SHP77 (cell line): ENCODE measurements around the gene GLCCI1.

Source experiments
- DNase-seq, 2 experiments: peaks; one replicate each; lab custom pipeline; 2025; lab: John Stamatoyannopoulos, UW

Gene GLCCI1

DNA sequence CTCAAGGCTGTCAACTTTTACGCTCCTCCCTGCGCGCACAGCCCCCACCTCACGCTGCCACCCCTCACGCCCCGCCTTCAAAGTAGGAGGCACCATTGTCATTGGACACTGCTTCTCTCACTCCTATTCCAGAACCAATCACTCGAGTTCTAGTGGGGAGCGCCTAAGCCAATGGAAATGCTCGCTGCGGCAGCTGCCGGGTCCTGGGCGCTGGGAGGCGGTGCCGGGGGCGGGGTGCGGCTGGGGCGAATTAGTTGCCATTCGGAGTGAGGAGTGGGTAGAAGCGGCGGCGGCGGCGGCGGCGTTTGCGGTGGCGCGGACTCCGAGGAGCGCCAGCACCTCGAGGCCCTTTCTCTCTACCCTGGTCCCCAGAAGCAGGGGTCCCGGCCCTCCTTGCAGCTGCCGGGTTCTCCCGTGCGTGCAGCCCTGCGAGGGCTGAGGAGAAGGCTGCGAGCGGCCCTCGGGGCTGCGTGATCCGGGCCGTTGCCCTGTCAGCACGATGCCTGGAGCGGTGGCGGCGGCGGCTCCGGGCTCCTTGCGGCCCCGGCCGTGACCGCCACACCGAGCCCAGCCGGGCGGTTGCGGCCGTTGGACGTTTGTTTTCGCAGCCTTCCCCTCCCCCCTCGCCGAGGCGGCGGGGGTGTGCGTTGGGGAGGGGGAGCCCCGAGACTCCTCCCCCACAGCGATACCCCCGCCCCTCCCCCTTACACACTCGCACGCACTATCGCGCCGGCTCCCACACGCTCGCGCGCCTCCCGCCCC is at the start of gene GLCCI1:
Gene GLCCI1, plus strand, starts transcription at position 253 of the 762 bp plus-strand sequence. CDS start 555 bp downstream, outside the sequence.
- DNase-seq: peak; percentile 99

DNA sequence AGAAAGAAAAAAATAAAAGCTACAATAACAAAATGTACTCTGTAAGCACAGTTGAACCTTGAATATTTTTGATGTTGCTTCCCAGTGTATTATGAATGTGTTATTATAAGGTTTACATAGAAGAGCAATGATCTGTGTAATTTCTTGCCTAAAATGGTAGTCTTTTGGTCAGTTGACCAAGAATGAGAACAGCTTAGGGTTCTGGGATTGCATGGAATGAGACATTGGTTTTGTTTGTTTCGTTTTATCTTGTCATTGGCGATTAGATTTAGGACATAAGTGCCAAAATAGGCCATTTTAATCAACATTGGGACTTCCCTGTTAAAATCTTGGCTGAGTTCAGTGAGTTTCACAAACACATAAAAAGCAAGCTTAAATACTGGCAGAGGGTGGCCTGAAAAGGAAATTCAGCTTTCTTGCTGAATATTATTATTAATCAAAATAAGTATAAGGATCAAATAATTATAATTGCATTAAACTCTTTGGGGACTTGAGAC is 49.1 kb upstream of the GLCCI1 start:
- no peak for DNase-seq

GRCh38 chr7:7920056-7920455 is 48.5 kb upstream of the GLCCI1 start:
- no peak for DNase-seq

GRCh38 chr7:7920481-7920880 is 48.1 kb upstream of the GLCCI1 start:
- DNase-seq: no peak

- no peak for DNase-seq
These were observed 46.8 kb upstream of the GLCCI1 start for GRCh38 chr7:7921830-7922229.

DNA sequence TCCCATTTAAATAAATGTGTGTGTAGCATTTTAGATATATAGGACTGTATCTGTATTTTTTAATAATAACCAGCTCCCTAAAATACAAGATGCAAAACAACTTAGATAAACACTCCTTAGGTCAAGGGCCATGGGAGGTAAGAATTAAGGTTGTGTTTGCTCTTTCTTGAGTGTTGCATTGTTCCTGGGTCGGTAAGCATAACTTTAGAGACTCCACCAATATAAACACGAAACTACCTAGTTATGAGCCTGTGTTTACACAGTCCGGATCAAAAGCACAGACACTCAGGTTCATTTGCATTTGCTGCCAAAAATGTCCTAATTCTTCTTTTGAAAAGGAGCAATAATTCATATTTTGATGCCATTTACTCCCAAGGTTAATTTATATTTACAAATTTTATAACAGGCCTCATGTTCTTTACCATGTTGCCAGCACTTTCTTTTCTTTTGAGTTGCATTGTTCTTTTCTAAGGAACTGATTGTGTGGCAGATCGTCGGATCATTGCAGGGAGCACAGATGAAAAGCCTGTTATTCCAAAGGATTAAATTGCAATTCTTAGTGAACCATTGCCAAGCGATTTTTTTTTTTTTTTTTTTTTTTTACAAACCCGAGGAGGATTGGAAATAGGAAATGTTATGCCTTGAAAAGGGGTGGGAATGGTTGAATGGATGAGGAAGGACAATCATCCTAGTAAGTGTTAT is 45.8 kb upstream of the GLCCI1 start:
- DNase-seq: no peak

GRCh38 chr7:7923818-7924217 is 44.8 kb upstream of the GLCCI1 start:
- no peak for DNase-seq

DNA sequence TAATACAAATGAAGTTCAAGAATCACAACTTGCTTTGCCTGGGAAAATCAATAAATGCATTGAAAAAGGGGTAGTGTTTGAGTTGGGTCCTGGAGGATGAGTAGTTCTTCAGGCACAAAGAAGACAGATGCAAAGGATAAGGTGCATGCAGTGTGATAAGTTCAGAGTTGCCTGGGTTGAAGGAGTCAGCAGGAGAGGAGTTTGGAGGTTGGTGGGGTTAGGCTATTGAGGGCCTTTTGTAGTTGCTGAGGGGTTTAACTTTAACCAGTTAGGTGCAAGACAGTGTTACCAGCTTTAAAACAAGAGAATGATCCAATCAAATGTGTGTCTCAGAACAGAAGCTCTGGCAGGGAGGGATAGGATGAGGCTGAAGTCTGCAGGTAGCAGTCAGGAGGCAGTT is 44.3 kb upstream of the GLCCI1 start:
- DNase-seq: no peak

GRCh38 chr7:7931626-7932025 is 37.0 kb upstream of the GLCCI1 start:
- no peak for DNase-seq

DNA sequence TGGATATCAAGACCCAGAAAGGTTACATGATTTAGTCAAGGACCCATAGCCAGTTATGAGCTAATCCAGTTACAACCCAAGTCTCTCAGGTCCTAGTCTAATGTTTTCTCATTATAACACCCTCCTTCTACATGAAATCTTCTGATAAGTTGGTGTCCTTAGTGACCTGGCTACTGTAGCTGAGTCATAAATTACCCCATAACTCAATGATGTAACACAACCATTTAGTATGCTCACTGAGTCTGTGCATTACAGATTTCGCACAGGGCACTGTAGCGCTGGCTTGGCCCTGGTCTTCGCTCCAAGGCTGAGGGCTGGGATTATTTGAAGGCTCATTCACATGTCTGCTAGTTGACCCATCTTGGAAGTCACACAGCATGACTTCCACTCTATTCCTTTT is 36.0 kb upstream of the GLCCI1 start:
- DNase-seq: no peak

DNA sequence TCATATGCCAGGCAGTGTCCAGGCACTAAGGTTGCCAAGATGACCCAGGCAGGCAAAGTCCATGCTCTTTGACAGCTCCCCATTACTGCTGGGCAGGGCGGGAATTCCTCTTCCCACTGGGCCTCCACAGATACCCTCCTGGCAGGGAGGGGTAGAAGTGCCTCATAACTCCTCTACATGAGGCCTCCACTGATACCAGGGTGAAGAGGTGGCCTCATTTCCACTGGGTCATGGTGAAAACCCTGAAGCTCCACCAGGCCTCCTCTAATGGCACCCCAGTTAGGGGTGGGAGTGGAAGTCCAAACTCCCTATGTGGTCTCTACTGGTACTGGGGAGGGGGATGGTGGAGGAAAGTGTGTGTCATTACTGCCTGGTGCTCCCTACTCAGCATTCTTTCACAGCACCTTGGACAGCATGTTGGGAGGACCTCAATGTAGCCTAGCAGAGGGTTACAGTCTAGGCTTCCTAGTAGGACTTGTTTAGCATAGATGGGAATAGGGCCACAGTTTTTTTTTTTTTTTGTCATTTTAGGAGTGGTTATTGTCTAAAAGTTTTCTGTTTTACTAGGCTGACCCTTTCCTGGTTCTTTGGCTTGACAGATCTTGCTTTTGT is 34.6 kb upstream of the GLCCI1 start:
- DNase-seq: no peak

- DNase-seq: no peak
These were observed 33.7 kb upstream of the GLCCI1 start for GRCh38 chr7:7934945-7935344.

DNA sequence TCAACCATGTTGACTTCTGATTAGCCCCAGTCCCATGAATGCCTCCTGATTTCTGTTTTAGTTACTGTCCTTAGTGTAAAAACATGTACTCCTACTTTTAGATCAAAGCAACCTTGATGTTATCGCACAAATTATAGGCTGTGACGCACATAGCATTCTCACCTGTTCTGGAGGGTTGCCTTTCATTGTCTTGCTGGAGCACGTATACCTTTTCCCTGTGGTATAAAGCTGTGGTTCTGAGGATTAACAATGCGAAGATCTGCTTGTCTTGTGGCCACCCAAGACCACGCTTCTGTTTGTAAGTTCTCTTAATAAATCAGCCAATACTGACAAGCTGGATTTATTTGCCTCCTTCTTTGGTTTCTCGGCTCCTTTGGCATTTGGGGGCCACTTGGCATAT is 30.1 kb upstream of the GLCCI1 start:
- DNase-seq: no peak

- DNase-seq: no peak
These were observed 24.6 kb upstream of the GLCCI1 start for GRCh38 chr7:7943951-7944350.

DNA sequence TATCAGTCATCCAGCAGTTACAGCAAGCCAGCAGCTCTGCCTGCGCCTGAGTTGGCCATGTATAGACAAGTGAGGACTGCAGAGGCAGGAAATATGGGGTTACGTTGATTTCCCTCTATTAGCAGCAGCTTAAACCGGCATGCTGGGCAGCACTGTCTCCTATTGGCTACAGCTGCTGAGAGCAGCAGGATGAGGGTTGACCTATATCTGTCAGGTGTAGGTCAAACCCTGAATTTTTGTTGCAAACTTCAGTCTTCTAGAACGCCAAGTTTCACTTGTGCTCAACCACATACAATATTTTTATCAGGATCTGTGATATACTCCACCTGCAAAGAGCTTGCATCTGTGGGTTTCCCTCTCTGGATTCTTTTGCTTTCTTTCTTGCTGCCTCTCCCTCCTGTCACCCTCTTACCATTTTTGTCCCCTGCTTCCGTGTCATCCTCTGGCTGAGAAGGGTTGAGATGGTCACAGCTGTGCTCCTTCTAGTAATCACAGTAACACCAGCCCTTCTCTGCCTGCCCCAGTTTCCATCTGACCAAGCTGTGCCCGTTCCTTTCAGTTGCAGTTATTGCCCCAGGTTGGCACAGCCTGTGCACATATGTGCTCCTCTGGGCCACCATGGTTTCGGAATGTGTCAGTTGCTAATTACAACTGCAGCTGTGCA is 23.8 kb upstream of the GLCCI1 start:
- no peak for DNase-seq

GRCh38 chr7:7946486-7946885 is 22.1 kb upstream of the GLCCI1 start:
- no peak for DNase-seq

- DNase-seq: no peak
These were observed 20.4 kb upstream of the GLCCI1 start for GRCh38 chr7:7948232-7948631.

- no peak for DNase-seq
These were observed 14.8 kb upstream of the GLCCI1 start for GRCh38 chr7:7953806-7954205.

GRCh38 chr7:7956531-7957128 is 12.0 kb upstream of the GLCCI1 start:
- no peak for DNase-seq

DNA sequence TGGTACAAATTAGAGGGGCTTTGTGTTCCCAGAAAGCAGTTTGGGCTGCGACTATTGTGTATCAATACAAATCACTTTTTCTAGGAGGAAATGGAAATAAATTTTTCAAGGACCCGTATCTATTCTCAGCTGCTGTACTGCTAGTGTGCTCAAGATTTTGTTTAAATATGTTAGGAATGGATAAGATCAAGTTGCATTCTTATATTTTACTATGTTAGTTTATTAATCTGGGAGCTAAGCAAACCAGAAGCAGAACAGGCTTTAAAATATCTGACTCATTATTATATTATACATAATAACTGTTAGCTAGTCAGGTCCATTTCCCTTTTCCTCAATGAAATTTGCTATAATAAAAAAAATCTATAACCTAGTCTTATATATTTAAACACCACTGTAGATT is 11.1 kb upstream of the GLCCI1 start:
- no peak for DNase-seq

GRCh38 chr7:7959979-7960670 is 8.5 kb upstream of the GLCCI1 start:
- no peak for DNase-seq
